OCI-LY1 (cell line): Measurements from ENCODE around the gene IL36G.

Experiments used
- H2AFZ ChIP-seq: fragments of 200-600 bp; sonication (generic), shearing (Covaris generic); 2 replicates; pipeline ENCODE4 v1.6.0; 2014; ENCODE audit warnings: antibody characterized with exemption, mild to moderate bottlenecking, low read length
- H3F3A ChIP-seq: fragments of 200-600 bp; sonication (generic), shearing (Covaris generic); 2 replicates; pipeline ENCODE4 v1.6.0; 2014; ENCODE audit warnings: mild to moderate bottlenecking, antibody characterized with exemption, low read length, moderate library complexity; ENCODE audit not compliant: insufficient read depth
- H3K27ac ChIP-seq: fragments of 200-600 bp; sonication (generic); 2 replicates; pipeline ENCODE4 v1.5.1; 2014; ENCODE audit warnings: low read length, mixed run types, mild to moderate bottlenecking, low read depth; ENCODE audit not compliant: poor library complexity, severe bottlenecking
- H3K27me3 ChIP-seq: fragments of 200-600 bp; sonication (generic); 2 replicates; pipeline ENCODE4 v1.6.0; 2014; ENCODE audit warnings: antibody characterized with exemption, mild to moderate bottlenecking, low read length, moderate library complexity; ENCODE audit not compliant: insufficient read depth
- H3K36me3 ChIP-seq: fragments of 200-600 bp; sonication (generic); 2 replicates; pipeline ENCODE4 v1.6.1; 2014; ENCODE audit warnings: mild to moderate bottlenecking, antibody characterized with exemption, low read length, moderate library complexity, mixed read lengths; ENCODE audit not compliant: insufficient read depth
- H3K4me1 ChIP-seq: fragments of 200-600 bp; sonication (generic); 2 replicates; pipeline ENCODE4 v1.5.1; 2014; ENCODE audit warnings: mild to moderate bottlenecking, low read length, moderate library complexity; ENCODE audit not compliant: insufficient read depth, severe bottlenecking
- H3K4me2 ChIP-seq: fragments of 200-600 bp; sonication (generic), shearing (Covaris generic); 2 replicates; pipeline ENCODE4 v1.6.1; 2014; ENCODE audit warnings: low read length
- H3K4me3 ChIP-seq: fragments of 200-600 bp; sonication (generic); 2 replicates; pipeline ENCODE4 v1.5.1; 2014; ENCODE audit warnings: low read length, low read depth, mild to moderate bottlenecking, mixed read lengths; ENCODE audit not compliant: poor library complexity, severe bottlenecking
- H3K79me2 ChIP-seq: fragments of 200-600 bp; shearing (Covaris generic); 2 replicates; pipeline ENCODE4 v1.6.1; 2016; ENCODE audit warnings: mixed run types, low read length, mixed read lengths; ENCODE audit not compliant: insufficient read depth
- H3K9ac ChIP-seq: fragments of 200-600 bp; sonication (generic), shearing (Covaris generic); 2 replicates; pipeline ENCODE4 v1.6.1; 2014; ENCODE audit warnings: mild to moderate bottlenecking, low read length, mixed read lengths
- H3K9me2 ChIP-seq: fragments of 200-600 bp; sonication (generic), shearing (Covaris generic); 2 replicates; pipeline ENCODE4 v1.6.1; 2014; ENCODE audit warnings: low read depth, mild to moderate bottlenecking, low read length, mixed read lengths
- H3K9me3 ChIP-seq: fragments of 200-600 bp; shearing (Covaris generic); 2 replicates; pipeline ENCODE4 v1.6.1; 2014; ENCODE audit warnings: low read length, mixed read lengths
- H4K20me1 ChIP-seq: fragments of 200-600 bp; sonication (generic), shearing (Covaris generic); 2 replicates; pipeline ENCODE4 v1.6.0; 2016; ENCODE audit warnings: mild to moderate bottlenecking, low read length; ENCODE audit not compliant: insufficient read depth
- EZH2 ChIP-seq: fragments of 200-600 bp; sonication (generic), shearing (Covaris generic); IDR thresholded peaks from 2 replicates; pipeline ENCODE4 v1.8.0; 2017; ENCODE audit warnings: borderline replicate concordance, mixed run types, mild to moderate bottlenecking, antibody characterized with exemption, low read length, moderate library complexity, mixed read lengths
- TF ChIP-seq, protein P1 (sequence below): fragments of 200-600 bp; sonication (generic), shearing (Covaris generic); IDR thresholded peaks from 2 replicates; pipeline ENCODE4 v1.5.1; 2017; ENCODE audit warnings: mild to moderate bottlenecking, antibody characterized with exemption, low read length, moderate library complexity, mixed read lengths

IL36G gene

DNA sequence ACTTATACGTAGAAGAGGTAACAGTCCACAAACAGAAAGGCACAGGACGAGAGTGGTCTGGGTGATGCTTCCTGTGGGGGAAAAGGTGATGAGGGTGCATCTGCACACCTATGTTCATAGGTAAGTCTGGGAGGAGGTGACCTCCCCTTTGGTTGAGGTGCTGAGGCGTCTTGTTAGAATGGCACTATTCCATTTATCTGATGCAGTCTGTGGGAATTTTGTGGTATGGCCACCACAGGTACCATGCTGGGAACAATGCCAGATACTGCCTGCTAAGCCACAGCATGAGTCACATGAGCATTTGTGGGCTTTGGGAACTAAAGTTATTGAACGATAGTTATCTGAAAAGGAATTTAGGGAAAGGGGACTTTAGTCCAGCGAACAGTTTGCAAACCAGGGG is 38.9 kb upstream of the IL36G start:
- no peaks in the 10 kb centered on the region for H3K4me1 ChIP-seq
- H3K9me2 ChIP-seq = no peaks in the 10 kb centered on the region
- no peaks in the 10 kb centered on the region for H3K36me3 ChIP-seq
- H3F3A ChIP-seq = no peaks in the 10 kb centered on the region
- no peak for TF ChIP-seq EZH2
- TF ChIP-seq, protein P1, sequence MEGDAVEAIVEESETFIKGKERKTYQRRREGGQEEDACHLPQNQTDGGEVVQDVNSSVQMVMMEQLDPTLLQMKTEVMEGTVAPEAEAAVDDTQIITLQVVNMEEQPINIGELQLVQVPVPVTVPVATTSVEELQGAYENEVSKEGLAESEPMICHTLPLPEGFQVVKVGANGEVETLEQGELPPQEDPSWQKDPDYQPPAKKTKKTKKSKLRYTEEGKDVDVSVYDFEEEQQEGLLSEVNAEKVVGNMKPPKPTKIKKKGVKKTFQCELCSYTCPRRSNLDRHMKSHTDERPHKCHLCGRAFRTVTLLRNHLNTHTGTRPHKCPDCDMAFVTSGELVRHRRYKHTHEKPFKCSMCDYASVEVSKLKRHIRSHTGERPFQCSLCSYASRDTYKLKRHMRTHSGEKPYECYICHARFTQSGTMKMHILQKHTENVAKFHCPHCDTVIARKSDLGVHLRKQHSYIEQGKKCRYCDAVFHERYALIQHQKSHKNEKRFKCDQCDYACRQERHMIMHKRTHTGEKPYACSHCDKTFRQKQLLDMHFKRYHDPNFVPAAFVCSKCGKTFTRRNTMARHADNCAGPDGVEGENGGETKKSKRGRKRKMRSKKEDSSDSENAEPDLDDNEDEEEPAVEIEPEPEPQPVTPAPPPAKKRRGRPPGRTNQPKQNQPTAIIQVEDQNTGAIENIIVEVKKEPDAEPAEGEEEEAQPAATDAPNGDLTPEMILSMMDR = no peak
- H3K4me2 ChIP-seq = no peak overlapping the region
- no peak overlapping the region for H2AFZ ChIP-seq
- no peak overlapping the region for H3K9ac ChIP-seq
- H4K20me1 ChIP-seq = no peaks in the 10 kb centered on the region
- H3K79me2 ChIP-seq = no peaks in the 10 kb centered on the region
- no peak overlapping the region for H3K27ac ChIP-seq
- H3K4me3 ChIP-seq = no peak overlapping the region
- H3K27me3 ChIP-seq = 0 out of 2 replicates have a peak, but pooled peaks cover 3% of the 10 kb centered on the region
- no peaks in the 10 kb centered on the region for H3K9me3 ChIP-seq

GRCh38 chr2:112939425-112939824 is 38.4 kb upstream of the IL36G start:
- Histone ChIP-seq H3K27ac (no peak overlapping the region), H3K4me3 (no peak overlapping the region), H3K9ac (no peak overlapping the region), H3K79me2 (no peaks in the 10 kb centered on the region), H3K36me3 (no peaks in the 10 kb centered on the region), H3K4me2 (no peak overlapping the region), H3K4me1 (no peaks in the 10 kb centered on the region), H3F3A (no peaks in the 10 kb centered on the region), H4K20me1 (no peaks in the 10 kb centered on the region), H3K9me2 (no peaks in the 10 kb centered on the region), H3K9me3 (no peaks in the 10 kb centered on the region), H3K27me3 (0 out of 2 replicates have a peak, but pooled peaks cover 3% of the 10 kb centered on the region), H2AFZ (no peak overlapping the region)
- TF ChIP-seq EZH2 = no peak
- TF ChIP-seq, protein P1 = no peak

GRCh38 chr2:112940859-112941625 is 36.8 kb upstream of the IL36G start:
- no peaks in the 10 kb centered on the region for H3K4me1 ChIP-seq
- 0 out of 2 replicates have a peak, but pooled peaks cover 3% of the 10 kb centered on the region for H3K27me3 ChIP-seq
- TF ChIP-seq EZH2 = no peak
- TF ChIP-seq, protein P1 = no peak
- H3K27ac ChIP-seq = no peak overlapping the region
- H2AFZ ChIP-seq = no peak overlapping the region
- no peak overlapping the region for H3K4me2 ChIP-seq
- no peaks in the 10 kb centered on the region for H3K9me2 ChIP-seq
- H3K79me2 ChIP-seq = no peaks in the 10 kb centered on the region
- H3K36me3 ChIP-seq = no peaks in the 10 kb centered on the region; the same call in 1 of the 2 replicates
- peaks cover 4% of the 10 kb centered on the region; the same call in 1 of the 2 replicates for H3K9me3 ChIP-seq
- H3K4me3 ChIP-seq = no peak overlapping the region
- no peaks in the 10 kb centered on the region for H3F3A ChIP-seq
- no peaks in the 10 kb centered on the region for H4K20me1 ChIP-seq
- H3K9ac ChIP-seq = no peak overlapping the region
